Smooth muscle cell of the coronary artery (primary cell): ENCODE data around the gene GPBP1. TPM values are rescaled to one million over a fixed set of nuclear protein-coding genes. Genes with fewer than 3 reads are reported as not detected.

ENCODE experiments used
- total RNA-seq: library from RNA; depleted of rRNA; stranded (reverse); fragments of >200 nt; gene quantifications from 2 replicates; pipeline ENCODE4 v1.2.3, GENCODE V29; 2014; ENCODE audit warnings: low replicate concordance

GPBP1 gene, protein sequence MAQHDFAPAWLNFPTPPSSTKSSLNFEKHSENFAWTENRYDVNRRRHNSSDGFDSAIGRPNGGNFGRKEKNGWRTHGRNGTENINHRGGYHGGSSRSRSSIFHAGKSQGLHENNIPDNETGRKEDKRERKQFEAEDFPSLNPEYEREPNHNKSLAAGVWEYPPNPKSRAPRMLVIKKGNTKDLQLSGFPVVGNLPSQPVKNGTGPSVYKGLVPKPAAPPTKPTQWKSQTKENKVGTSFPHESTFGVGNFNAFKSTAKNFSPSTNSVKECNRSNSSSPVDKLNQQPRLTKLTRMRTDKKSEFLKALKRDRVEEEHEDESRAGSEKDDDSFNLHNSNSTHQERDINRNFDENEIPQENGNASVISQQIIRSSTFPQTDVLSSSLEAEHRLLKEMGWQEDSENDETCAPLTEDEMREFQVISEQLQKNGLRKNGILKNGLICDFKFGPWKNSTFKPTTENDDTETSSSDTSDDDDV
- total RNA-seq, result 47.5 and 47.9 TPM in 2 replicates

DNA sequence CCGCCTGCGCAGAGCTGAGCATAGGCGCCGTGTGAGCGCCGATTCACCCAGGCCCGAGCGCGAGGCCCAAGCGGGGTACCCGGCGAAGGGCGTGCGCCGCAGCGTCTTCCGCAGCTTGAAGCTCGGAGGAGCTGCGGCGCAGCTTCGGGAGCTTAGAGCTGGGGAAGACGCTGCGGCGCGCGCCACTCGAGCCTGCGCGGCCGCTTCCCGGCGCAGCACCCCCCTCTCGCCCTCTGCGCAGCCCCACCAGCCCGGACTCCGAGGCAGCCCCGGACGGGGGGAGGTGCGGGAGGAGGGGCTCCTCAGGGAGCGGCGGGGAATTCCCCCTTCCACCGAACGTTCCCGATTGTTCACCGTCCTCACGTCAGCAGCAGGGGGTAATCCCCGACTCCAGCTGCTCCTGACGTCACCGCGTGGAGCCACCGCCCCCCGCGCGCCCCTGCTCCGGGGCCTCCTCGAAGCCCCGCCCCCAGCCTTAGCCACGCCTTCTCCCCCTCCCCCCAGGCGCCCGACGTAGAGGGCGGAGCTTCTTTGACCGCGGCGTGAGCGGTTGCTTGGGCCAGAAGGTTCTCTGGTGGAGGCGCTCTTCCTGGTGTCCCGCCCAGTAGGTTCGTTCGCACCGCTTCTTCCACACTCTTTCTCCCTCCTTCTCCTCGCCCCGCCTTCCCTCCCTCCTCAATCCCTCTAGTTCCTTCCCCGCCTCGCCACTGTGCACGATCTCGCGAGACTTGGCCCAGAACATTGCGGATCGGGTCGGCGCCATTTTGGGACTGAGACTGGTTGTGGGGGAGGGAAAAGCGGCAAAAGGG lies at the start of gene GPBP1:
Gene GPBP1 (plus strand): TSS at position 741 of the 809 bp plus-strand sequence. CDS start 40,072 bp downstream, outside the sequence.

Other genes with a start within 250 kb of the GPBP1 start
- 12.4 and 16.7 TPM in 2 replicates for gene MIER3, start 221.9 kb upstream of the GPBP1 start, total RNA-seq